Measurements from ENCODE around the gene FOSL1.

The FOSL1 gene

GRCh38 chr11:65864706-65865471 is 35.3 kb downstream of the FOSL1 start:
- no peak overlapping the region for H3K9ac ChIP-seq (ENCODE audit: low read depth, low read length, poor library complexity)
- H3K79me1 ChIP-seq (ENCODE audit: low read depth, low read length) = peaks cover 19% of the 10 kb centered on the region
- no peak overlapping the region for H3K14ac ChIP-seq (ENCODE audit: low read length)
- no peak overlapping the region for H2AK5ac ChIP-seq (ENCODE audit: low read depth, low read length)
- peak overlapping the region; percentile 36 for H3K23ac ChIP-seq (ENCODE audit: low read depth, low read length, poor library complexity)
- H4K8ac ChIP-seq (ENCODE audit: low read depth, low read length) = no peak overlapping the region
- H3K4ac ChIP-seq (ENCODE audit: low read length) = no peak overlapping the region
- H2AFZ ChIP-seq (ENCODE audit: low read length) = no peak overlapping the region
- no peak overlapping the region for H4K91ac ChIP-seq (ENCODE audit: low read depth, low read length, poor library complexity)
- no peak overlapping the region for H2BK5ac ChIP-seq (ENCODE audit: low read length)
- H3K36me3 ChIP-seq (replicated peaks in 1 of 2; ENCODE audit: control insufficient read depth in 2 of 2, insufficient read depth in 2 of 2, low read length in 2 of 2) = peaks cover 40 to 65% of the 10 kb centered on the region in 2 donors
- DNase-seq (ENCODE audit: low spot score) = no peak
- no peak overlapping the region for H3K4me2 ChIP-seq (ENCODE audit: insufficient read depth, low read length, poor library complexity, severe bottlenecking)
- peaks cover 11 to 16% of the 10 kb centered on the region in 2 donors for H3K4me1 ChIP-seq (ENCODE audit: control insufficient read depth in 2 of 2, insufficient read depth in 1 of 2, low read depth in 1 of 2, low read length in 2 of 2)
- no CpG with 5 or more reads among the region's 18 CpGs for WGBS, 2 donors (ENCODE audit: extremely low coverage in 2 of 2, insufficient read length in 2 of 2, insufficient replicate concordance in 1 of 2)
- no peaks in the 10 kb centered on the region for H3K9me3 ChIP-seq (replicated peaks in 1 of 2; ENCODE audit: control insufficient read depth in 2 of 2, insufficient read depth in 1 of 2, low read depth in 1 of 2, low read length in 2 of 2)
- no peak overlapping the region for H3K27ac ChIP-seq (replicated peaks; ENCODE audit: low read length)
- H2BK120ac ChIP-seq (ENCODE audit: low read depth, low read length) = no peak overlapping the region
- no peaks in the 10 kb centered on the region for H3K27me3 ChIP-seq (ENCODE audit: control insufficient read depth in 3 of 3, insufficient read depth in 3 of 3, low read depth in 1 of 3, low read length in 3 of 3)
- no peak overlapping the region for H2BK12ac ChIP-seq (ENCODE audit: low read length)
- no peak overlapping the region for H3K4me3 ChIP-seq (ENCODE audit: low read length in 2 of 2)
- no peak overlapping the region for H2BK15ac ChIP-seq (ENCODE audit: low read length)
- H3K18ac ChIP-seq (ENCODE audit: low read length) = no peak overlapping the region

- no peak overlapping the region for H3K9ac ChIP-seq (ENCODE audit: low read depth, low read length, poor library complexity)
- peaks cover 8 to 17% of the 10 kb centered on the region in 2 donors for H3K4me1 ChIP-seq (ENCODE audit: control insufficient read depth in 2 of 2, insufficient read depth in 1 of 2, low read depth in 1 of 2, low read length in 2 of 2)
- H3K27ac ChIP-seq (replicated peaks; ENCODE audit: low read length) = no peak overlapping the region
- no peak overlapping the region for H2AFZ ChIP-seq (ENCODE audit: low read length)
- no peak overlapping the region for H4K91ac ChIP-seq (ENCODE audit: low read depth, low read length, poor library complexity)
- no peak overlapping the region for H3K14ac ChIP-seq (ENCODE audit: low read length)
- H3K4ac ChIP-seq (ENCODE audit: low read length) = no peak overlapping the region
- no peak overlapping the region for H2BK12ac ChIP-seq (ENCODE audit: low read length)
- H3K4me2 ChIP-seq (ENCODE audit: insufficient read depth, low read length, poor library complexity, severe bottlenecking) = no peak overlapping the region
- peaks cover 40 to 65% of the 10 kb centered on the region in 2 donors for H3K36me3 ChIP-seq (replicated peaks in 1 of 2; ENCODE audit: control insufficient read depth in 2 of 2, insufficient read depth in 2 of 2, low read length in 2 of 2)
- no peak overlapping the region for H2BK120ac ChIP-seq (ENCODE audit: low read depth, low read length)
- no peaks in the 10 kb centered on the region for H3K27me3 ChIP-seq (ENCODE audit: control insufficient read depth in 3 of 3, insufficient read depth in 3 of 3, low read depth in 1 of 3, low read length in 3 of 3)
- no peak overlapping the region for H3K18ac ChIP-seq (ENCODE audit: low read length)
- no peak overlapping the region for H3K4me3 ChIP-seq (ENCODE audit: low read length in 2 of 2)
- no peak overlapping the region for H4K8ac ChIP-seq (ENCODE audit: low read depth, low read length)
- H2AK5ac ChIP-seq (ENCODE audit: low read depth, low read length) = no peak overlapping the region
- no peak overlapping the region for H3K23ac ChIP-seq (ENCODE audit: low read depth, low read length, poor library complexity)
- no peak for DNase-seq (ENCODE audit: low spot score)
- peaks cover 19% of the 10 kb centered on the region for H3K79me1 ChIP-seq (ENCODE audit: low read depth, low read length)
- H2BK5ac ChIP-seq (ENCODE audit: low read length) = no peak overlapping the region
- no CpG with 5 or more reads among the region's 12 CpGs for WGBS, 2 donors (ENCODE audit: extremely low coverage in 2 of 2, insufficient read length in 2 of 2, insufficient replicate concordance in 1 of 2)
- H2BK15ac ChIP-seq (ENCODE audit: low read length) = no peak overlapping the region
- H3K9me3 ChIP-seq (replicated peaks in 1 of 2; ENCODE audit: control insufficient read depth in 2 of 2, insufficient read depth in 1 of 2, low read depth in 1 of 2, low read length in 2 of 2) = no peaks in the 10 kb centered on the region
Observed at GRCh38 chr11:65863889-65864705, 36.1 kb downstream of the FOSL1 start.

GRCh38 chr11:65862941-65863888 is 37.0 kb downstream of the FOSL1 start:
- Histone ChIP-seq H3K79me1 (ENCODE audit: low read depth, low read length) (peaks cover 19% of the 10 kb centered on the region), H3K27me3 (ENCODE audit: control insufficient read depth in 3 of 3, insufficient read depth in 3 of 3, low read depth in 1 of 3, low read length in 3 of 3) (no peaks in the 10 kb centered on the region), H3K36me3 (replicated peaks in 1 of 2; ENCODE audit: control insufficient read depth in 2 of 2, insufficient read depth in 2 of 2, low read length in 2 of 2) (peaks cover 40 to 65% of the 10 kb centered on the region in 2 donors), H4K8ac (ENCODE audit: low read depth, low read length) (no peak overlapping the region), H4K91ac (ENCODE audit: low read depth, low read length, poor library complexity) (no peak overlapping the region), H3K4me2 (ENCODE audit: insufficient read depth, low read length, poor library complexity, severe bottlenecking) (no peak overlapping the region), H2AK5ac (ENCODE audit: low read depth, low read length) (no peak overlapping the region), H3K18ac (ENCODE audit: low read length) (no peak overlapping the region), H2BK12ac (ENCODE audit: low read length) (no peak overlapping the region), H3K9me3 (replicated peaks in 1 of 2; ENCODE audit: control insufficient read depth in 2 of 2, insufficient read depth in 1 of 2, low read depth in 1 of 2, low read length in 2 of 2) (no peaks in the 10 kb centered on the region), H2AFZ (ENCODE audit: low read length) (no peak overlapping the region), H3K14ac (ENCODE audit: low read length) (no peak overlapping the region), H3K27ac (replicated peaks; ENCODE audit: low read length) (no peak overlapping the region), H2BK15ac (ENCODE audit: low read length) (no peak overlapping the region), H3K4me1 (ENCODE audit: control insufficient read depth in 2 of 2, insufficient read depth in 1 of 2, low read depth in 1 of 2, low read length in 2 of 2) (peaks cover 8 to 15% of the 10 kb centered on the region in 2 donors), H3K4ac (ENCODE audit: low read length) (no peak overlapping the region), H2BK5ac (ENCODE audit: low read length) (no peak overlapping the region), H3K9ac (ENCODE audit: low read depth, low read length, poor library complexity) (peak overlapping the region; percentile 16), H3K23ac (ENCODE audit: low read depth, low read length, poor library complexity) (peak overlapping the region; percentile 0), H2BK120ac (ENCODE audit: low read depth, low read length) (no peak overlapping the region), H3K4me3 (ENCODE audit: low read length in 2 of 2) (no peak overlapping the region)
- no CpG with 5 or more reads among the region's 24 CpGs for WGBS, 2 donors (ENCODE audit: extremely low coverage in 2 of 2, insufficient read length in 2 of 2, insufficient replicate concordance in 1 of 2)
- no peak for DNase-seq (ENCODE audit: low spot score)
